NCI-H460 (cell line): ENCODE measurements around the gene BCDIN3D. TPM values are rescaled to one million over a fixed set of nuclear protein-coding genes. Genes with fewer than 3 reads are reported as not detected.

Experiments
- total RNA-seq: library from RNA; depleted of rRNA; stranded (reverse); fragments of >200 nt; shearing (Covaris generic); gene quantifications from 2 replicates; pipeline ENCODE4 v1.2.3, GENCODE V29; 2014; rRNA removed

The BCDIN3D gene
- total RNA-seq, 1 experiment from 2014 or later, result 8.5 TPM

Other genes starting within 250 kb of the BCDIN3D start
- 0.22 and 0.23 TPM in 2 replicates for gene FAM186B, start 237.5 kb downstream of the BCDIN3D start, total RNA-seq
- gene PRPF40B, start 219.5 kb downstream of the BCDIN3D start, total RNA-seq, result 6.4 and 7.9 TPM in 2 replicates
- gene FMNL3, start 135.7 kb downstream of the BCDIN3D start, total RNA-seq, result 1.6 and 3.0 TPM in 2 replicates
- 642 and 659 TPM in 2 replicates for gene TMBIM6, start 101.5 kb downstream of the BCDIN3D start, total RNA-seq
- 7.2 and 7.5 TPM in 2 replicates for gene NCKAP5L, start 14.7 kb downstream of the BCDIN3D start, total RNA-seq
- 0.06 and 0.45 TPM in 2 replicates for gene FAIM2, start 60.8 kb upstream of the BCDIN3D start, total RNA-seq
- not detected in 2 replicates for gene AQP2, start 107.6 kb upstream of the BCDIN3D start, total RNA-seq
- not detected in 2 replicates for gene AQP5, start 118.8 kb upstream of the BCDIN3D start, total RNA-seq
- gene AQP6, start 129.8 kb upstream of the BCDIN3D start, total RNA-seq, result 0.17 and 0.32 TPM in 2 replicates
- 77.2 and 90.6 TPM in 2 replicates for gene RACGAP1, start 182.4 kb upstream of the BCDIN3D start, total RNA-seq
- gene ASIC1, start 214.5 kb upstream of the BCDIN3D start, total RNA-seq, result 4.7 and 6.0 TPM in 2 replicates
- gene SMARCD1, start 242.2 kb upstream of the BCDIN3D start, total RNA-seq, result 70.4 and 77.0 TPM in 2 replicates